GM10847 (cell line): ENCODE results near the gene NT5DC3.

Source experiments
- POLR2A ChIP-seq: IDR thresholded peaks from 2 replicates; pipeline ENCODE4 v1.6.1; 2011; ENCODE audit not compliant: insufficient read length; ENCODE audit errors: extremely low read depth

The NT5DC3 gene

GRCh38 chr12:103808239-103808880, 32.7 kb downstream of the NT5DC3 start:
- no peak for TF ChIP-seq POLR2A

- TF ChIP-seq POLR2A: no peak
Measured at GRCh38 chr12:103807561-103808238, 33.3 kb downstream of the NT5DC3 start.

DNA sequence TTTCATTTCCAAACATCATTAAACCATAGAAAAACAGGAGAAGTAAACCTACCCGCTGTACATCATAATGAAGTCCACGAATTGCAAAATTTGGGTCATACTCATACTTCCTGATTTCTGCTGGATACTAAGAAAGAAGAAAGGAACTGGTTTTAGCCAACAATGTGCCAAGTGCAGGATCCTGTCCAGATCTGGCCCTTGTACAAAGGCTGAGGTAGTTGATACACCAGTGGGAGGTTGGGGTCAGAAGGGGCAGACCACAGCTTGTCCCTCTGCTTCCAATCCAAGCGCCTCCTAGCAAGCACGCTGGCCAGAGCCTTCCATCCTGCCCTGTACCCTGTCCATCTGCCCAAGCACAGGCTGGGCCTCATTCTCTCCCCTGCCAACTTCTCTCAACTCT, 34.2 kb downstream of the NT5DC3 start:
- no peak for TF ChIP-seq POLR2A

GRCh38 chr12:103805655-103806360, 35.2 kb downstream of the NT5DC3 start:
- no peak for TF ChIP-seq POLR2A

DNA sequence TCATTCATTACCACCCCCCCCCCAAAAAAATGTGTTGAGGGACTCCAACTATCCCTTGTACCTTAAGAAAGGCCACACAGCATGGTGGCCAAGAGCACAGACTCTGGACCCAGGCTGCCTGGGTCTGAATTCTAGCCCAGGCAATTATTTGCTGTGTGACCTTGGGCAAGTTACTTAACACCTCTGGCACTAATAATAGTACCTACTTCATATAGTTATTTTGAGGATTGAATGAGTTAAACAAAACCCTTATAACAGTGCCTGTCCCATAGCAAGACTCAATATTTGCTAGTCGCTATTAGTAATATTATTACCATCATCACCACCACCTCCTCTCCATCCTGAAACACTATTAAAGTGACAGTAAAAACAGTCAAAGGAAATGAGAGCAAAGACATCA, 37.2 kb downstream of the NT5DC3 start:
- TF ChIP-seq POLR2A: no peak

GRCh38 chr12:103802586-103802886, 38.5 kb downstream of the NT5DC3 start:
- no peak for TF ChIP-seq POLR2A

DNA sequence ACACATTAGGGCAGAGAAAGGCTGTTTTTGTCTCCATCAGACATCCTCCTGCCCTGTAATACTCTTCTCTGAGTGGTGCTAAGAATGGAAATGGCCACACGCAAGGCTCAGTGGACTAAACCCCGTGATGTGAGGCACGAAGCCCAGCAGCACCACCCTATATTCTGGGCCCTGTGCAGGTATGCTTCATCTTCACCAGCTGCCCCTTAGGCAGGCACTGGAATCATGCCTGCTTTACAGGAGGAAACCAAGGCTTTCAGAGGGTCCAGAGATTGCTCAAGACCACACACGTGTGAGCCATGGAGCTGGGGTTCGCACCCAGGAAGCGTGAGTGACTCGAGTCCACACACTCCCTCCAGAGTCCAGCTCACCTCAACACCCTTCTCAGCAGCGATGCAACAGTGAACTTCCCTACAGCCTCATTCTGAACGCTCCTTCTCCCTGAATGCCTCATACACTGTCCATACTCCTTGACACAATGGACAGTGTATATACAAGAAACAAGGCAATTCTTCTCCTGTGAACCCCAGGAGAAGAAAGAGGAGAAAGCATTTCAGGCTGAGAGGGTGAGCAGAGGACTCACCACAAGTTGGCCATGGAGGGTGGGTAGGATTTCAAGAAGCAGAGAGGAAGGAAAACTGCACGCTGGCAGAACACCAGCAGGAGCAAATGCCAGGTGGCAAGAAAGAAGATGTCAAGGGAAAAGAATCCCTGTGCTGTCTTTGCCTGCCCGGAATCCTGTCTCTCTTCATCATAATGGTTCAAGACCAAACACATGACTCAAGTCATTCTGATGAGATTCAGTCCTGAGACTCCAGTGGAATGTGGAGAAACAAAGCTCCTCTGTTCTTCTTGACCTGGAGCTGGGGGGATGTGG, 39.1 kb downstream of the NT5DC3 start:
- TF ChIP-seq POLR2A: no peak

DNA sequence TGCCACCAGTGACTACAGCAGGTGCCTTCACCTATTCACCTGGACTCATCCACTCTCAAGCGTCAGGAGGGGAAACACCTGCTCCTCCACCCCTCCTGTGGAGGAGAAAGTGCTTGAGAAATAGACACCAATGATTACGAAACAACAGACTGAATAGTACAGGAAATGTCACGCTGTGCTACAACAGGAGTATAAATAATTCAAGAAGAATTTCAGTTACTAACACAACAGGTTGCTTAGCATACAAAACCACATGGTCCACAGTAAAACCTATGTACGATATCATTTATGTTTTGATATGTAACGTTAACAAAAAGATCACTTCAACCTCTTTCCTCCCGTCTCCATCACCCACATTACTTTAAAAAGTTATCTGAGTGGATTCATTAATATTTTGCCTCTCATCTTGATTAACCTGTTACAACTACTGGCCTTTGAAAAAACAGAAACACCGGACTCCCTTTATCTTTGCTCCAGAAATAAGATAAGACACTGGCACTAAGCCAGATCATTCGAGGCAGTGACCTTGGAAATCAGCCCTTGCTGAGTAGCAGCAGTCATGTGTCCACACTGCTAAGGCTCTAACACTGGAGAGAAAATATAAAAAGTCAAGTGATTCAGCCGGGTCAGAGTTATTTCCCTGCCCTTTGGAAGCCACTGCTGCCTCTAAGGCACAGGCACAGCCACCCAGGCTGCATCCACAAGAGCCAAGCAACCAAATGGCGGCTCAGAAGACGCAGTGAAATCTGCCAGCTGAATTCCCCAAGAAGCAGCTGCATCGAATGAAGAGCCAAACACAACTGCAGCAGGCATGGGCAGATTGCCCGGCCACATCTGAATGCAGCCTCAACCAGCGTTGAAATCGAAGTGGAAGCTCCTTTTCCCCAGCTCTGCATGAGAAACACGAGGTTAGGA, 40.9 kb downstream of the NT5DC3 start:
- no peak for TF ChIP-seq POLR2A

DNA sequence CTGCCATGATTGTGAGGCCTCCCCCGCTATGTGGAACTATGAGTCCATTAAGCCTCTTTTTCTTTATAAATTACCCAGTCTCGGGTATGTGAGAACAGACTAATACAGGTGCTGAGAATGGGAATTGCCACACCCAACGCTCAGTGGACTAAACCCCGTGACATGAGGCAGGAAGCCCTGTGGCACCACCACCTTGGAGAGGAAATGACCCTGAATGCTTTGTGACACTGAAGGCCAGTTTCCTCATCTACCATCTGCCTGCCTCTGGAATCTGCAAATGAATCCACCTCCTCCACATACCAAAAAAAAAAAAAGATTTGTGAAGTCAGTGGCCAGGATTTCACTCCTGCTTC, 41.6 kb downstream of the NT5DC3 start:
- no peak for TF ChIP-seq POLR2A

DNA sequence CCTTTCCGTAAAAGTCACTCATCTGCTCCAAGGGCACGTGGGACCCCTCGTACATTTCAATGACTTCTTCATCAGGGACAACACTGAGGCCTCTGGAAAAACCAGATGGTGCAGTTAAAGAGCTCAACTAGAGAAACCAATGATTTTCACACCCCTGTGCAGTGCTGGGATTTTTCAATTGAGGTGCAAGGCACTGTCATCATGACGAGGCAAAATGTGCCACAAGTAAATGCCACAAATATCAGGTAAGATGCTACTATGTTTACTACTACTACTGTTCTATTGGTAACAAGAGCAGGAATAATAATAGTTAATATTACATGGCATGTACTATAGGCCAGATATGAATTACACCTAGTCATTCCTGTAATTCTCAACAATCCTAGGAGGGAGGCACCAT, 42.4 kb downstream of the NT5DC3 start:
- TF ChIP-seq POLR2A: no peak

- no peak for TF ChIP-seq POLR2A
Measured at GRCh38 chr12:103794309-103795213, 46.5 kb downstream of the NT5DC3 start.

- no peak for TF ChIP-seq POLR2A
Measured at GRCh38 chr12:103793512-103794045, 47.5 kb downstream of the NT5DC3 start.

DNA sequence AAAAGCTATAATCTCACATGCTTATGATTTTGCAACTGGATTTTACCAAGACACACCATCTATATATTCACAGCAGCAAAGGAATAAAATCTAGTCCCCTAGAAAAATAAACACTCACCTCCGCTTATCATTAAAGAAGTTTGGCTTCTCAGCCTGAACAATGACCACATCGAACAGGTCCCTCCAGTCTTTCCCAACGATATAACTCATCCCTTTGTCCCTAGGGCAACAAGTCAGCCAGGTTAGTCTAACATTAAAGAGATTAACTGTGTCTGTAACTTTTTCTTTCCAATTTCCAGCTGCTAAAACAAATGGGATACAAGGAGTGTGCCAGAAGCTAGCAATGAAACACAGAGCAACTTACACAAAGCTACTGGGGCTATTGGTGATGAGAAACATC, 48.0 kb downstream of the NT5DC3 start:
- TF ChIP-seq POLR2A: no peak
